Measurements from ENCODE around the gene ARHGEF17.

ARHGEF17 gene

GRCh38 chr11:73342633-73343032, 34.6 kb downstream of the ARHGEF17 start:
- no peaks in the 10 kb centered on the region for H3K4me1 ChIP-seq (ENCODE audit: low read length)
- no peaks in the 10 kb centered on the region for H3K79me2 ChIP-seq (ENCODE audit: low read length)
- no peak for DNase-seq
- no peaks in the 10 kb centered on the region for H3F3A ChIP-seq (ENCODE audit: insufficient read depth, low read length)
- no peaks in the 10 kb centered on the region for H3K9me2 ChIP-seq (replicated peaks; ENCODE audit: insufficient read depth, low read length)
- no peaks in the 10 kb centered on the region for H4K20me1 ChIP-seq (ENCODE audit: insufficient read depth, low read length)
- no peak overlapping the region for H3K4me3 ChIP-seq (ENCODE audit: low read length)
- no peak overlapping the region for H3K4me2 ChIP-seq (ENCODE audit: low read depth, low read length)
- H3K9me3 ChIP-seq (replicated peaks; ENCODE audit: insufficient read depth, low read length): no peaks in the 10 kb centered on the region
- H3K36me3 ChIP-seq (replicated peaks; ENCODE audit: insufficient read depth, low read length): no peaks in the 10 kb centered on the region
- TF ChIP-seq EZH2phosphoT487 (IDR thresholded peaks at IDR 0.05; ENCODE audit: low read length): no peak
- TF ChIP-seq CTCF (IDR thresholded peaks at IDR 0.05; ENCODE audit: low read length): no peak
- TF ChIP-seq EZH2 (optimal IDR thresholded peaks at IDR 0.05; ENCODE audit: low read depth, low read length): no peak
- no peak overlapping the region for H2AFZ ChIP-seq (ENCODE audit: low read length)
- H3K27ac ChIP-seq (ENCODE audit: low read length): no peak overlapping the region
- H3K27me3 ChIP-seq (replicated peaks; ENCODE audit: insufficient read depth, low read length): no peaks in the 10 kb centered on the region
- no peak overlapping the region for H3K9ac ChIP-seq (ENCODE audit: low read length)

- Histone ChIP-seq H3F3A (ENCODE audit: insufficient read depth, low read length) (no peaks in the 10 kb centered on the region), H3K79me2 (ENCODE audit: low read length) (no peaks in the 10 kb centered on the region), H3K27me3 (replicated peaks; ENCODE audit: insufficient read depth, low read length) (no peaks in the 10 kb centered on the region), H3K4me3 (ENCODE audit: low read length) (no peak overlapping the region), H3K27ac (ENCODE audit: low read length) (no peak overlapping the region), H3K36me3 (replicated peaks; ENCODE audit: insufficient read depth, low read length) (no peaks in the 10 kb centered on the region), H3K4me2 (ENCODE audit: low read depth, low read length) (no peak overlapping the region), H4K20me1 (ENCODE audit: insufficient read depth, low read length) (no peaks in the 10 kb centered on the region), H3K9me3 (replicated peaks; ENCODE audit: insufficient read depth, low read length) (no peaks in the 10 kb centered on the region), H3K9ac (ENCODE audit: low read length) (no peak overlapping the region), H3K9me2 (replicated peaks; ENCODE audit: insufficient read depth, low read length) (no peaks in the 10 kb centered on the region), H2AFZ (ENCODE audit: low read length) (no peak overlapping the region), H3K4me1 (ENCODE audit: low read length) (no peaks in the 10 kb centered on the region)
- no peak for TF ChIP-seq EZH2phosphoT487 (IDR thresholded peaks at IDR 0.05; ENCODE audit: low read length)
- TF ChIP-seq CTCF (IDR thresholded peaks at IDR 0.05; ENCODE audit: low read length): no peak
- TF ChIP-seq EZH2 (optimal IDR thresholded peaks at IDR 0.05; ENCODE audit: low read depth, low read length): no peak
- no peak for DNase-seq
These were observed 35.2 kb downstream of the ARHGEF17 start for GRCh38 chr11:73343076-73343873.

GRCh38 chr11:73344191-73344607, 36.1 kb downstream of the ARHGEF17 start:
- H3K36me3 ChIP-seq (replicated peaks; ENCODE audit: insufficient read depth, low read length): no peaks in the 10 kb centered on the region
- DNase-seq: no peak
- H3K79me2 ChIP-seq (ENCODE audit: low read length): no peaks in the 10 kb centered on the region
- H3F3A ChIP-seq (ENCODE audit: insufficient read depth, low read length): no peaks in the 10 kb centered on the region
- no peaks in the 10 kb centered on the region for H3K27me3 ChIP-seq (replicated peaks; ENCODE audit: insufficient read depth, low read length)
- no peak overlapping the region for H3K4me2 ChIP-seq (ENCODE audit: low read depth, low read length)
- no peaks in the 10 kb centered on the region for H3K9me2 ChIP-seq (replicated peaks; ENCODE audit: insufficient read depth, low read length)
- H2AFZ ChIP-seq (ENCODE audit: low read length): no peak overlapping the region
- no peak overlapping the region for H3K4me3 ChIP-seq (ENCODE audit: low read length)
- no peaks in the 10 kb centered on the region for H3K4me1 ChIP-seq (ENCODE audit: low read length)
- no peaks in the 10 kb centered on the region for H4K20me1 ChIP-seq (ENCODE audit: insufficient read depth, low read length)
- no peak for TF ChIP-seq EZH2phosphoT487 (IDR thresholded peaks at IDR 0.05; ENCODE audit: low read length)
- TF ChIP-seq EZH2 (optimal IDR thresholded peaks at IDR 0.05; ENCODE audit: low read depth, low read length): no peak
- TF ChIP-seq CTCF (IDR thresholded peaks at IDR 0.05; ENCODE audit: low read length): no peak
- H3K27ac ChIP-seq (ENCODE audit: low read length): no peak overlapping the region
- no peaks in the 10 kb centered on the region for H3K9me3 ChIP-seq (replicated peaks; ENCODE audit: insufficient read depth, low read length)
- H3K9ac ChIP-seq (ENCODE audit: low read length): no peak overlapping the region

Measured in MM.1S (cell line).